NCI-H526 (cell line): ENCODE data around the gene ADGRA3.
A peak's percentile ranks its signal among the peaks of the same experiment; 100 is the strongest.

Experiments used
- DNase-seq, 2 experiments: peaks; one replicate each; lab custom pipeline; 2025; lab: John Stamatoyannopoulos, UW

ADGRA3 gene

GRCh38 chr4:22515888-22516541, at the start of gene ADGRA3:
Gene ADGRA3 (minus strand): TSS chr4:22516066. CDS start chr4:22515784, 282 bp downstream.
- peak; percentile 29 to 84 for DNase-seq

- DNase-seq, result no peak
Measured at GRCh38 chr4:22556495-22556894, 40.6 kb upstream of the ADGRA3 start.

- no peak for DNase-seq
Measured at GRCh38 chr4:22554670-22555069, 38.8 kb upstream of the ADGRA3 start.

- DNase-seq, result no peak
Measured at GRCh38 chr4:22553560-22553959, 37.7 kb upstream of the ADGRA3 start.

GRCh38 chr4:22552812-22553211, 36.9 kb upstream of the ADGRA3 start:
- no peak for DNase-seq

DNA sequence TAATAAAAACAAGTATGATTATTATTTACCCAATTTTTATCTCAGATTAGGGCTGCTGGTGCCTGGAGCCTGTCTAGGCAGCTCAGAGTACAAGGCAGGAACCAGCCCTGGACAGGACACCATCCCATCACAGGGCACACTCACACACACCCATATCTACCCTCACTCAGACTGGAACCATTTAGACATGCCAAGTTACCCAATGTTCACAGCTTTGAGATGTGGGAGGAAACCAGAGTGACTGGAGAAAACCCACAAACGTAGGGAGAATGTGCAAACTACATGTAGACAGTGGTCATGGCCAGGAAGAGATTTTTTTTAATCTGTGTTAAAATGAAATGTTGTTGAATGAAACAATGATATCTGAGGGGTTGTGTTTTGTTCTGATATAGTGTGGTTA, 35.7 kb upstream of the ADGRA3 start:
- no peak for DNase-seq

- no peak for DNase-seq
Measured at GRCh38 chr4:22546299-22546698, 30.4 kb upstream of the ADGRA3 start.

DNA sequence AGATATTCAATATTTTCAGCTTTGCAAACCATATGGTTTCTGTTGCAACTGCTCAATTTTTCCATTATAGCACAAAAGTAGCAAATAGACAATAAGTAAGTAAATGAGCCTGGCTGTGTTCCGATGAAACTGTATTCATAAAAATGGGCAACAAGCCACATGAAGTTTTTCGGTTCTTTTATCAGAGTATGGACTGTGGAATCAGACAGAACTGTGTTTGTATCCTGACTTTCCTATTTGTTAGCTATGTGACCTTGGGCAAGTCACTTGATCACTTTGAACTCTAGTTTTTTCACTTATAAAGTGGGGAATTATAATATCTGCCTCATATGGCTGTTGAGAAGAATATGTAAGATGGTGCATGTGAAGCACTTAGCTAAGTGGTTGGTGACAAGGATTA, 23.4 kb upstream of the ADGRA3 start:
- no peak for DNase-seq

GRCh38 chr4:22537864-22538263, 22.0 kb upstream of the ADGRA3 start:
- DNase-seq, result no peak

- DNase-seq, result no peak
Measured at GRCh38 chr4:22534374-22534773, 18.5 kb upstream of the ADGRA3 start.

GRCh38 chr4:22532896-22533295, 17.0 kb upstream of the ADGRA3 start:
- DNase-seq, result no peak

- DNase-seq, result no peak
Measured at GRCh38 chr4:22532117-22532516, 16.3 kb upstream of the ADGRA3 start.

GRCh38 chr4:22531311-22532019, 15.6 kb upstream of the ADGRA3 start:
- DNase-seq, result no peak

- DNase-seq, result no peak
Measured at GRCh38 chr4:22524895-22525294, 9.0 kb upstream of the ADGRA3 start.

GRCh38 chr4:22522706-22523501, 7.0 kb upstream of the ADGRA3 start:
- no peak for DNase-seq

GRCh38 chr4:22522206-22522605, 6.3 kb upstream of the ADGRA3 start:
- no peak for DNase-seq

DNA sequence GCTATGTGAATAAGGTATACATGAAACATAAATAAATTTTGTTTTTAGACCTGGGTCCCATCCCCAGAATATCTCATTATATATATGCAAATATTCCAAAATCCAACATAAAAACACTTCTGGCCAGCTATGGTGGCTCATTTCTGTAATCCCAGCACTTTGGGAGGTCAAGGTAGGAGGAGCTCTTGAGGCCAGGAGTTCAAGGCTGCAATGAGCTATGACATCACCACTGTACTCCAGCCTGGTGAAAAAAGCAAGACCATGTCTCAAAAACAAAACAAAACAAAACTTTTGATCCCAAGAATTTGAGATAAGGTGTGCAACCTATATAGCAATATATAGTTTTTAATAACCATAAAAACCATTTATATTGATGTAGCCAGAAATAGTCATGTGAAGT, 5.4 kb upstream of the ADGRA3 start:
- DNase-seq, result no peak

DNA sequence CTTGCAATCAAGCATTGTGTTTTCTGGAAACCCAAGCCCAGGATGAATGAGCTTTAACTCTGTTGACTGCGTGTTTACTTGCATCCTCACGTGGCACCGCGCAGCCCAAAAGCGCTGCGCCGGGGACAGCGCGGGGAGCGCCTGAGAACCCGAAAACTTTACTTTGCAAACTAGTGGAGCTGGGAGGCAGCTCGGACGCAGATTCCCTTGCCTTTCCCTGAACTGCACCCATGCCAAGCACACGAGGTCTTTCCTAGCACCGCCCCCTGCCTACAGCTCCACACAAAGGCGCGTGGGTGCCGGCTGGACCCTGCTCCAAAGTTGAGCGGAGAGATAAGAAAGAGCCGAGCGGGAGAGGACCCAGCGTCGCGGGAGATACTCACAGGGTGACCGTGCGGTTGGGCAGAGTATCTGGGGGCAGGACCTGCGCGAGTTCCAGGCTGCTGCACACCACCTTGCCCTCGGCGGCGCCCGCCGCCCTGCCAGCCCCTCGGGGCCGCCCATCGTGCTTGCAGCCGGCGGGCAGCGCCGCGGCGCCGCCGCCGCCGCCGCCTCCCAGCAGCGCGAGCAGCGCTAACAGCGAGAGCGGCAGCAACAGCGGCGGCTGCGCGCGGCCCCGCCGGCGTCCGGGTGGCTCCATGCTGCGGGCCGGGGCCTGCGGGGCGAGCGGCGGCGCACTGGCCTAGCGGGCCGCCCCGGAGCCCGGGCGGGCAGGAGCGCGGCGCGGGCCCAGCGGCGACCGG, 550 bp downstream of the ADGRA3 start:
- peak; percentile 69 to 84 for DNase-seq

DNA sequence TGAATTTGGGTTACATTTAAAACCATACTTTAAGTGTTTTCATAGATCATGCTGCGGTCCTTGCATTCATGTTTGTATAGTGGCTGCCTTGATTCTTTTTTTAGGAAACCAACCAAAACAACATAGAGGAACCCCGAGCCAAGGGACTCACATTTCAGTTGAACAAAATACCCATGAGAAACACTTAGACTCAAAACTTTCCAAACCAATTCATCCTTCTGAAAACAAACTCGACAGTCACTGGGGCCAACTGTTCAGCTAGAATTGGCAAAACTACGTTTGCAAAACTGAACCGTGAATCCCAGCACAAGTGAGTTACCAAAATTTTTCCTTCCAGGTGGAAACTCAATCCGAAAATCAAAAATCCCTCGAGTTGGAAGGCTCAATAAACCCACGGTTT, 1.4 kb downstream of the ADGRA3 start:
- no peak for DNase-seq

DNA sequence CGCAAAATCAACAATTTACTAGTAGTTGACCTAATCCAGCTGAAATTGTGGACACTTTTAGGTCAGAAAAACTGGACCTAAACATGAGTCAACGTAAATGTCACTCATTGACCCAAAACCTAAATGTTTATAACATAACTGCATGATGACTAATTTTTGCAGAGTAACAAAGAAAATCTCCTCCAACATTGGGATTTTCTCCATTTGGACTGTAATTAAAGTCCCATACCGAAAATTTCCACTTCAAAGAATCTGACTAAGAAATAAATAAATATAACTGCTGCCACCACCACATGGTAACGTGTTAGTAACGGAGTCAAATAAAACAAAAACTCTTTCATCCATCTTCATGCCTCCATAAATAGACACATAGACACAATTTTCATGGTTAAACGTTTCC, 1.9 kb downstream of the ADGRA3 start:
- DNase-seq, result no peak

- DNase-seq, result no peak
Measured at GRCh38 chr4:22512306-22512705, 3.6 kb downstream of the ADGRA3 start.

- no peak for DNase-seq
Measured at GRCh38 chr4:22510750-22511149, 5.1 kb downstream of the ADGRA3 start.
